Neuronal stem cell (in vitro differentiated cells): Measurements from ENCODE around the gene MT1E.
"Not testable (repeated sequence)": the region's sequence is repeated elsewhere in the genome, so short reads cannot be mapped to it uniquely, and the experiment has no call there.

Source experiments
- DNase-seq: peaks from one replicate; pipeline ENCODE4 v3.0.0-alpha.2; 2013; ENCODE audit warnings: low spot score
- H2AFZ ChIP-seq: one replicate; pipeline ENCODE4 v1.6.1; 2013; ENCODE audit warnings: mild to moderate bottlenecking, low read length, inconsistent platforms
- H2AK5ac ChIP-seq: 2 replicates; pipeline ENCODE4 v1.6.1; 2013; ENCODE audit warnings: low read depth, mild to moderate bottlenecking, inconsistent platforms, low read length, moderate library complexity, mixed read lengths
- H2BK120ac ChIP-seq: 2 replicates; pipeline ENCODE4 v1.6.1; 2013; ENCODE audit warnings: low read depth, mild to moderate bottlenecking, inconsistent platforms, low read length, moderate library complexity, mixed read lengths
- H2BK12ac ChIP-seq: one replicate; pipeline ENCODE4 v1.6.1; 2013; ENCODE audit warnings: low read length, inconsistent platforms
- H2BK15ac ChIP-seq: 2 replicates; pipeline ENCODE4 v1.6.1; 2013; ENCODE audit warnings: mild to moderate bottlenecking, low read length, inconsistent platforms, mixed read lengths
- H2BK5ac ChIP-seq: one replicate; pipeline ENCODE4 v1.6.1; 2013; ENCODE audit warnings: inconsistent platforms, mild to moderate bottlenecking, low read length, moderate library complexity
- H3K14ac ChIP-seq: one replicate; pipeline ENCODE4 v1.6.1; 2013; ENCODE audit warnings: low read length, inconsistent platforms
- H3K18ac ChIP-seq: 2 replicates; pipeline ENCODE4 v1.6.1; 2013; ENCODE audit warnings: low read length, inconsistent platforms
- H3K23ac ChIP-seq: 2 replicates; pipeline ENCODE4 v1.6.1; 2013; ENCODE audit warnings: low read depth, mild to moderate bottlenecking, mixed read lengths, low read length, inconsistent platforms; ENCODE audit not compliant: poor library complexity
- H3K27ac ChIP-seq: replicated peaks from 3 replicates; pipeline ENCODE4 v1.5.1; 2013; ENCODE audit warnings: low read length, inconsistent platforms
- H3K27me3 ChIP-seq, 3 experiments: 2 replicates each; pipeline ENCODE4 v1.6.1; 2013; ENCODE audit warnings: low read length in 3 of 3, mild to moderate bottlenecking in 2 of 3, inconsistent platforms in 1 of 3, low read depth in 1 of 3, mixed read lengths in 1 of 3, moderate library complexity in 1 of 3; ENCODE audit not compliant: control insufficient read depth in 3 of 3, insufficient read depth in 3 of 3
- H3K36me3 ChIP-seq, 2 donors: replicated peaks in 1 of 2; 2 replicates each; pipeline ENCODE4 v1.6.1; 2013; ENCODE audit warnings: low read length in 2 of 2; ENCODE audit not compliant: control insufficient read depth in 2 of 2, insufficient read depth in 2 of 2
- H3K4ac ChIP-seq: 2 replicates; pipeline ENCODE4 v1.6.1; 2013; ENCODE audit warnings: inconsistent platforms, mild to moderate bottlenecking, low read length, moderate library complexity
- H3K4me1 ChIP-seq, 2 donors: 1 replicate in 1 of 2; 2 replicates in 1 of 2; pipeline ENCODE4 v1.6.1; 2013; ENCODE audit warnings: low read length in 2 of 2, low read depth in 1 of 2; ENCODE audit not compliant: control insufficient read depth in 2 of 2, insufficient read depth in 1 of 2
- H3K4me2 ChIP-seq: one replicate; pipeline ENCODE4 v1.6.1; 2013; ENCODE audit warnings: mild to moderate bottlenecking, low read length, inconsistent platforms; ENCODE audit not compliant: insufficient read depth, poor library complexity, severe bottlenecking
- H3K4me3 ChIP-seq, 2 donors: 2 replicates each; pipeline ENCODE4 v1.5.1; 2013; ENCODE audit warnings: low read length in 2 of 2, mild to moderate bottlenecking in 2 of 2, inconsistent platforms in 1 of 2, moderate library complexity in 1 of 2
- H3K79me1 ChIP-seq: one replicate; pipeline ENCODE4 v1.6.1; 2013; ENCODE audit warnings: low read depth, mild to moderate bottlenecking, inconsistent platforms, low read length, moderate library complexity
- H3K9ac ChIP-seq: one replicate; pipeline ENCODE4 v1.6.1; 2013; ENCODE audit warnings: mild to moderate bottlenecking, low read depth, low read length, inconsistent platforms; ENCODE audit not compliant: poor library complexity
- H3K9me3 ChIP-seq, 2 donors: replicated peaks in 1 of 2; 2 replicates each; pipeline versions ENCODE3 to v1.6.1; 2013; ENCODE audit warnings: low read length in 2 of 2, mild to moderate bottlenecking in 2 of 2, inconsistent platforms in 1 of 2, low read depth in 1 of 2, mixed read lengths in 1 of 2, moderate library complexity in 1 of 2; ENCODE audit not compliant: control insufficient read depth in 2 of 2, insufficient read depth in 1 of 2
- H4K8ac ChIP-seq: one replicate; pipeline ENCODE4 v1.6.1; 2013; ENCODE audit warnings: low read depth, mild to moderate bottlenecking, inconsistent platforms, low read length, moderate library complexity
- H4K91ac ChIP-seq: one replicate; pipeline ENCODE4 v1.6.1; 2013; ENCODE audit warnings: low read length, low read depth, mild to moderate bottlenecking, inconsistent platforms; ENCODE audit not compliant: poor library complexity
- WGBS, 2 donors: extraction: QIAGEN DNeasy Blood & Tissue Kit; methylation state at CpG; one replicate each; pipeline ENCODE4 v1.1.7; 2013; ENCODE audit warnings: missing lambda C conversion rate in 2 of 2, mixed read lengths in 1 of 2; ENCODE audit not compliant: insufficient read length in 2 of 2, insufficient replicate concordance in 1 of 2; ENCODE audit errors: extremely low coverage in 2 of 2; 5-methylcytosine and 5-hydroxymethylcytosine counted together

MT1E gene

DNA sequence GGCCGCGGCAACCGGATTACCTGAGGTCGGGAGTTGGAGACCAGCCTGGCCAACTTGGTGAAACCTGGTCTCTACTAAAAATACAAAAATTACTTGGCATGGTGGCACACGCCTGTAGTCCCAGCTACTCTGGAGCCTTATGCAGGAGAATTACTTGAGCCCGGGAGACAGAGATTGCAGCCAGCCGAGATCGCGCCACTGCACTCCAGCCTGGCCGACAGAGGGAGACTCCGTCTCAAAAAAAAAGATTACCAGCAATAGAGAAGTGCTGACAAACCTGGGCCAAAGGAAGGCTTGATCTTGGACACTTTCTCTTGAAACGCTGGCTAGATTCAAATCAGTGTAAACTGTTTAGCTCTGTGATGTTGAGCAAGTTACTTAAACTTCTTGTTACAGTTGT, 48.3 kb downstream of the MT1E start:
- Histone ChIP-seq H3K4ac (no peak overlapping the region), H2BK5ac (no peak overlapping the region), H3K9me3 (peaks cover 0 to 3% of the 10 kb centered on the region in 2 donors), H2AFZ (no peak overlapping the region), H2BK120ac (no peak overlapping the region), H3K4me3 (no peak overlapping the region), H3K79me1 (no peaks in the 10 kb centered on the region), H2AK5ac (no peak overlapping the region), H4K91ac (no peak overlapping the region), H3K23ac (no peak overlapping the region), H3K18ac (no peak overlapping the region), H2BK15ac (no peak overlapping the region), H3K36me3 (no peaks in the 10 kb centered on the region), H3K9ac (no peak overlapping the region), H2BK12ac (no peak overlapping the region), H3K14ac (no peak overlapping the region), H3K4me1 (peaks cover 0 to 6% of the 10 kb centered on the region in 2 donors), H3K27ac (no peak overlapping the region), H3K4me2 (no peak overlapping the region), H3K27me3 (peaks cover 27 to 94% (median 81%) of the 10 kb centered on the region in 3 experiments), H4K8ac (no peak overlapping the region)
- DNase-seq, result no peak
- WGBS, 2 donors, result no CpG with 5 or more reads among the region's 12 CpGs

DNA sequence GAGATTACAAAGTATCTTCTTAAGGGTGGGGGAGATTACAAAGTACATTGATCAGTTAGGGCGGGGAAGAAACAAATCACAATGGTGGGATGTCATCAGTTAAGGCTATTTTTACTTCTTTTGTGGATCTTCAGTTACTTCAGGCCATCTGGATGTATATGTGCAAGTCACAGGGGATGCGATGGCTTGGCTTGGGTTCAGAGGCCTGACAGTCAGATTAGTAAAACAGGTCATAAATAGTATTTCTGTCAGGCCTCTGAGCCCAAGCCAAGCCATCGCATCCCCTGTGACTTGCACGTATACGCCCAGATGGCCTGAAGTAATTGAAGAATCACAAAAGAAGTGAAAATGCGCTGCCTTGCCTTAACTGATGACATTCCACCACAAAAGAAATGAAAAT, 49.0 kb downstream of the MT1E start:
- not testable (repeated sequence) for DNase-seq, H3K4ac ChIP-seq, H3K9ac ChIP-seq, H2AFZ ChIP-seq, H3K4me1 ChIP-seq, H3K4me2 ChIP-seq, H3K18ac ChIP-seq, H3K14ac ChIP-seq, H2BK15ac ChIP-seq, H2AK5ac ChIP-seq, H4K8ac ChIP-seq, H4K91ac ChIP-seq, H3K36me3 ChIP-seq, H3K23ac ChIP-seq, H3K9me3 ChIP-seq, H3K27ac ChIP-seq, H2BK12ac ChIP-seq, H2BK120ac ChIP-seq, H3K4me3 ChIP-seq, H3K79me1 ChIP-seq, H2BK5ac ChIP-seq
- no CpG with 5 or more reads among the region's 6 CpGs for WGBS, 2 donors
- H3K27me3 ChIP-seq, result peaks cover 20 to 94% (median 74%) of the 10 kb centered on the region in 3 experiments

DNA sequence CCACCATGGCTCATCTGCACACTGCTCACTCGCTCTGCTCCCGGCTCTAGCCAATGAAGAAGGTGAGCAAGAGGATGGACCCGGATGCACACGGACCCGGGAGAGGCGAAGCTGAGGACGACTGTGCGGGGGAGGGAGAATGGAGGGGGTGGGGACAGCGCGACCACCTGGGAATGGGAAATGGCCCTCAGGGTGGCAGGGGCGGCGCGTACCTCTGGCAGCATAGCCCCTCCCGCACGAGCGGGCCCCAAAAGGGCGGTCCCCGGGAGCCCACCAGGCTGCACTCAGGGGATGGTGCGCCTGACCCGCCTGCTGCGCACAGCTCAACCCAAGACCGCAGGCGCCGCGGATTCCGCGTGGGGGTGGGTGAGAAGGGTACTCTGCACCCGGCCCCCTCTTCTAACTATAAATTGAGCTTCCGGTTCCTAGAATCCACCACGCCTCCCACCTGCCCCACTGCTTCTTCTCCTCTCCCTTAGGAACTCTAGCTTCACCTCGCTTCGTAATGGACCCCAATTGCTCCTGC, 50.2 kb downstream of the MT1E start:
- peaks cover 12 to 93% (median 63%) of the 10 kb centered on the region in 3 experiments for H3K27me3 ChIP-seq
- H3K4ac ChIP-seq, result no peak overlapping the region
- no peak overlapping the region for H2AK5ac ChIP-seq
- peak overlapping the region; percentile 22 for H2AFZ ChIP-seq
- no peak overlapping the region for H3K4me3 ChIP-seq
- peak overlapping the region; percentile 82 for H3K23ac ChIP-seq
- H3K36me3 ChIP-seq, result no peaks in the 10 kb centered on the region
- peak overlapping the region; percentile 35 for H3K18ac ChIP-seq
- no peak overlapping the region for H3K14ac ChIP-seq
- no peak overlapping the region for H2BK12ac ChIP-seq
- H3K27ac ChIP-seq, result no peak overlapping the region
- H3K9ac ChIP-seq, result no peak overlapping the region
- H3K4me2 ChIP-seq, result peak overlapping the region; percentile 51
- peaks cover 0 to 6% of the 10 kb centered on the region in 2 donors for H3K4me1 ChIP-seq
- H3K9me3 ChIP-seq, result peaks cover 0 to 2% of the 10 kb centered on the region in 2 donors
- no CpG with 5 or more reads among the region's 32 CpGs for WGBS, 2 donors
- H2BK15ac ChIP-seq, result no peak overlapping the region
- no peak overlapping the region for H4K8ac ChIP-seq
- no peak overlapping the region for H2BK120ac ChIP-seq
- H2BK5ac ChIP-seq, result no peak overlapping the region
- H4K91ac ChIP-seq, result no peak overlapping the region
- H3K79me1 ChIP-seq, result no peaks in the 10 kb centered on the region
- DNase-seq, result no peak
